HG03571 (cell line): Measurements from ENCODE around the gene SLC10A1.

ENCODE experiments used
- ATAC-seq: cut with Tn5 transposase; IDR thresholded peaks from one replicate; pipeline ENCODE4 v1.9.1; 2021; ENCODE audit not compliant: unreplicated experiment

SLC10A1 gene

DNA sequence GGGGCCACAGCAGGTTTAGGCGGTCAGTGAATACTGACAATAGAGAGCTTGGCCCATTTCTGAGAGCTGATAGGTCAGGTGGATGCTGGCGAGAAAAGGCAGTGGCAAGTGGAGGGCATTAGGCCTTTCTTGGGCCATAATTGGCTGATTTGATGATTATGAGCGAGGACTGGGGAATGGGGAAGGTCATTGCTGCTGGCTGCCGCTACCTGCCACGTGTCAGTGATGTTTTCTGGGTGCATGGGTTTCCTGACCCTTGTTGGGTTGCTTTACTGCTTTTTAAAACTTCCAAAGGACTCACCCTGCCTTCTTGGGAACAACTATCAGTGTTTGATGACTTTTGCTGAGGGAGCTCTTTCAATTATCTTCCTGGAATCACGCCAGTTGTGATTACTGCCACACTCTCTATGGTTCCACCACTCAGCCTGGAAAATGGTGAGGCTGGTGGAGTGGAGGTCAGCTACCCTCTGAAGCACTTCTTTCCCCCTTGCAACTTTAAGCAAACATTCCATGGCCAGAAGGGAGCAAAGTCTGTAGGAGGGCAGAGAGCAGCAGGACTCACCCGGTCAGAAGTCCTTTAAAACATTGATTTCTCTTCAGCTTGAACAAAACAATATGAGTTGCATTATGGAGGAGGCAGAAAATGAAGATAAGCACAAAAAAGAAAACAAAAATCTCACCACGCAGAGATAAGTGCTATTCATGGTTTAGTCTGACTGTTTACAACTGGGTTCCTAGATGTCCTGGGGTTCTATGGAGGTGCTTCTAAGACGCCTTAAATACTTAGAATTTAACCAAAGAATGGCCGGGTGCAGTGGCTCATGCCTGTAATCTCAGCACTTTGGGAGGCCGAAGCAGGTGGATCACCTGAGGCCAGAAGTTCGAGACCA lies 12.1 kb upstream of the SLC10A1 start:
- no peak for ATAC-seq

DNA sequence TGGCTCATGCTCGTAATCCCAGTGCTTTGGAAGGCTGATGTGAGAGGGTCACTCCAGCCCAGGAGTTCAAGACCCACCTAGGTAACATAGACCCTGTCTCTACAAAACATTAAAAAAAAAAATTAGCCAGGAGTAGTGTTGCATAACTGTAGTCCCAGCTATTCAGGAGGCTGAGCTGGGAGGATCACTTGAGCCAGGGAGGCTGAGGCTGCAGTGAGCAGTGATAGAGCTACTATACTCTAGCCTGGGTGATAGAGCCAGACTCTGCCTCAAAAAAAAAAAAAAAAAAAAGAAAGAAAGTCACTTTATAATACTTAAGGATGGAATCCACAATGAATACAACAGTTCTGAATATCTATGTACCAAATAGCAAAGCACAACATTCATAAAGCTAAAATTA lies 10.2 kb upstream of the SLC10A1 start:
- no peak for ATAC-seq

DNA sequence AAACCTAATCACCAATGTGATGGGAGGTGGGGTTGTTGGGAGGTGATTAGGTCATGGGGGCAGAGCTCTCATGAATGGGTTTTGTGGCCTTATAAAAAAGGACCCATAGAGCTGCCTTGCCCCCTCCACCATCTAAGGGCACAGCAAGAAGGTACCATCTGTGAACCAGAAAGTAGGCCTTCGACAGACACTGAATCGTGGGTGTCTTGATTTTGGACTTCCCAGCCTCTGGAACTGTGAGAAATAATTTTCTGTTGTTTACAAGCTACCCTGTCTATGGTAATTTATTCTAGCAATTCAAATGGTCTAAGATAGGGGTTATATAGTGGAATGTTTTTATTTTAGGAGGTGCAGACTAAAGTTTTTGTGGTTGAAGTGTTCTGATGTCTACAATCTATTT lies 7.9 kb upstream of the SLC10A1 start:
- no peak for ATAC-seq

DNA sequence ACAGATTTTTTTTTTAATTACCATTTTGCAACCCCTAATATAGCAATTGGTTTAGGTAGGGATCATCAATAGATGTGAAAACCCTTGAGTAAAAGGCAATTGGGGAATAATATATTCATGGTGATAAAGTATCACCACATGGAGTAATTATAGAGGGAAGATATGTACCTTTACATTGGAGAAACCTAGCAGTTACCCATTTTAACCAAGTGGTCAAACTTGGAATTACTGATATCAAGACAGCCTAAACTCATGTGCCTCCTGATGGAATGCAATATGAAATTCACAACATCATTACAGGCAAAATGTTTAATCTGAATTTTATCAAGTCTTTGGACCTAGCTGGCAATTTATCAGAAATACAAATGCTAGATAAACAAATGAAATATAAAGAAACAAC lies 6.7 kb upstream of the SLC10A1 start:
- ATAC-seq, result no peak

DNA sequence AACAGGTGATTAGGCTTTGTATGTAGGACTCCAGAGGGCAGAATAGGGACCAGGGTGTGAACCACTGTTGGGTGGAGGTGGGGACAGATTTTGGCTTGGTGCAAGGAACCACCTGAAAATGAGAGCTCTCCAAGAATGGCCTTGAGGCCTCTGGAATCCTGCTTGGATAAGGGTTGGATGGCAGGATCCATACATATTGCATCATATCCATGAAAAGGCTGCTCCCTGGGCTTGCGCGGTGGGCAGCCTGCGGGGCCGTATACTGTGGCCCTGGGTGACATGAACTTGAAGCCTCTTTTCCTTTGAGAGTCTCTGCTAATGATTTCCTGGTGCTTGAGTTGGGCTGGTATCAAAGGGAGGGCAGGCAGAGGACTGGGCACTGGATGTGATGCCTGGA lies 1.3 kb upstream of the SLC10A1 start:
- ATAC-seq, result no peak

DNA sequence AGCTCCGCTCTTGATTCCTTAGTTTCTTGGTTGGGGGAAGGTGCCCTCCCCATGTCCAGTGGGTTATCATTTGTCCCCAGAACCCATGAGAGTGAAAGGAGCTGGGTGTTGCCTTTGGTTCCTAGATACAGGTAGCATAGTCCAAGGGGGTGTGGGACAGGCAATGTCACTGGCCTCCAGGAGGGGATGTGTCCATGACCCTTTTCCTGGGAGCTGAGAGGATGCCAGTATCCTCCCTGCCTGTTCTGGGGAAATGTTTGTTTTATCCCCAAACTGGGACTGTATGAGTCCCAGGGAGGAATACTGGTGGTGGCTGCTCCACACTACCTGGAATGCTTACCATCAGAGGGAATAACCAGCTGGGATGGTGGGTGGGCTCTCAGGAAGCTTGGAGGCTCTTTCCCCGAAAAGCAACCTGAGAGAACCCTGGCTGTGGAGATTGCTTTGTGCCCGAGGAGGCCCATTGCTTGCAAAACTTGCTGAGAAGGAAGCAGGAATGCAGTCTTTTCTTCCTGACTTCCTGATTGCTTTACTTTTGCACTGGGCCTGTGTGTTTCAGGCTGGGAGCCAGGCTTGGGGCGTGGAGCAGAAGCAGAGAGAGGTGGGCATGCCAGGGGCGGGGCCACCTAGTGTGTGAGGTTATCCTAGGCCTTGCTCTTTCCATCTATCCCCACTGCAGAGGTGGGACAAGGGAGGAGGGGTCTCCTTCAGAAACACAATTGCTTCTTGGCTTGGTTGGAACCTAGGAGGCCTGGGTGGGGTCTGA lies 715 bp upstream of the SLC10A1 start:
- ATAC-seq, result no peak

DNA sequence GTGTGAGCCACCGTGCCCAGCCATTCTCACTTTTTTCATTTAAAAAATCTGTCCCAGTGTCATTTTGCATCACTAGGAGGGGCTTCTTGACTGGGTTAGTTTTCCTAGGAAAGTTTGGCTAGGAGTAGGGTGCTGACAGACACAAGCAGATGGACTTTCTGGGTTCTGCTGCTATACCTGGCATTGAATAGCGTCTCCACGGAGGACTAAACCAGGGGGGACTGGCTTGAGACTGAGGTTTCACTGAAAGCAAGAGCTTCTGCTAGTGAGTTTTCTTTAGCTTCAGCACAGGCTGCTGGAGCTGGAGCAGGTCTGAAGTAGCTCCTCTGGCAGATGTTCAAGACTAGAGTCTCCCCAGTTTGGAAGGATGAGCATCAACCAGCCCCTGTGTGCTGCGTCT lies 1.4 kb downstream of the SLC10A1 start:
- ATAC-seq, result no peak

DNA sequence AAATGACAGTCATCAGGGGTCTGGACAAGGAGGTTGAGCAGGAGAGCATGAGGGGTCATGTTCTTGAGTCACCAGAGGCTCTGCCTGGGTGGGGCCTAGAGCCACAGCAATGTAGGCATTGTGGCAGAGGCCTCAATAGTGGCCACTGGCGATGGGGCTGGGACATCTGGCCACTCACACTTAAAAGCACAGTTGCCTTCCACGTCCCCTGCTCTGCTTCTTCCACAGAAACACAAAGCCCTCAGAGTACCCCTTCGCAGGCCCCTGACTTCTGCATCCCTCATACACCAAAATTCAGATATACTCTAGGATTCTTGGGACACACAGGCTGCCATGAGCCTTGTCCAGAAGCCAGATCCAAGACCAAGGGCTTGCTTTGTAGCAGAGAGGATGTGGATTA lies 2.2 kb downstream of the SLC10A1 start:
- no peak for ATAC-seq

DNA sequence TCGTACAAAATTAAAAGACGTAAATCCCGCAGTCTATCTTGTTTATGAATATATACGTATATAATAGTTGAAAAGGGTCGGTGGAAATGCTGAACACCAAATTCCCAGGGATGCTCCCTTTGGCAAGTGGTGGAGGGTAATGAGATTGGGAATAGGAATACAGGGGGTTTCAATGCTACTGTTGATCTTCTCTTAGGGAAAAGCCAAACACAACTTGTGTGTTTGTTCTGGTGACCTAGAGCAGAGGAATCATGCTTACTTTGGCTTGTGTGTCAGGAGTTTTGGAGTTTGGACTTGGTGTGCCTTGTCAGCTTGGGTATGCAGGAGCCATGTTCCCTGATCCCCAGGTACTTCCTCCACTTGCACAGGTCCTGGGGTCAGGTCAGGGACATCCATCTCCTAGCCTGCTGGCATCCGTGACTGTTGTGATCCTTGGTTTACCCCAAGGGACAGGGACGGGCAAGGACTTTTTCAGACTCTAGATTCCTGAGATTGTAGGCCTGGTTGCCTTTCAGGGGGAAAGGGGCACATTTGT lies 4.1 kb downstream of the SLC10A1 start:
- ATAC-seq, result no peak

DNA sequence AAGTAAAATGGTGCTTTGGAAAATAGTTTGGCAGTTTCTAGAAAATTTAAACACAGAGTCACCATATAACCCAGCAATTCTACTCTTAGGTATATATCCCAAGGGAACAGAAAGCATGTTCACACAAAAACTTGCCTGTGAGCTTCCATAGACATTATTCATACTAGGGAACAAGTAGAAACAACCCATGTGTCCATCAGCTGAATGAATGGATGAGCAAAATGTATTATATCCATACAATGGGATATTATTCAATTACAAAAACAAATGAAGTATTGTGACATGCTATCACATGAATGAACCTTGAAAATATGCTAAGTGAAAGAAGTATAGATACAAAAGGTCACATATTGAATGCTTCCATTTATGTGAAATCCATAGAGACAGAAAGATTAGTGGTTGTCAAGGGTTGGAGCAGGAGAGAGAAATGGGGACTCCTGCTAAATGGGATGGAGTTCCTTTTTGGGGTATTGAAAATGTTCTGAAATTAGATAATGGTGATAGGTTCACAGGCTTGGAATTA lies 7.9 kb downstream of the SLC10A1 start:
- ATAC-seq, result no peak

DNA sequence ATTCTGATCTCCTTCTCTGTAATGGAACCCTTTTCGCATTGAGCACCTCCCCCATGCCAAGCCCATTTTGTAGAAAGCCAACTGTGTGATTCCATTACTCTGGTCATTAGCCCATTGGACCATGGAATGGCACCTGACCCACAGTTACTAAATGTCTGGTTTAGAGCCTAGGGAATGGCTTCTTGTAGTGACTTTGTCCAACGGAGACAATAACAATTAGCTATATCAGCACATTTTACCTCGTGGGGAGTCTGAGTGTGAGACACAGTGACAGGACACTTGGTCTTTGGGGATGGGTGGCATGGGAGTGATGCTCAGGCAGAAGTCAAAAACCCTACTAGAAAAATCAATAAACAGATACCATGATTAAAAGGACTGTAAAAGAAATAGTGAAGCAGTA lies 10.4 kb downstream of the SLC10A1 start:
- no peak for ATAC-seq

DNA sequence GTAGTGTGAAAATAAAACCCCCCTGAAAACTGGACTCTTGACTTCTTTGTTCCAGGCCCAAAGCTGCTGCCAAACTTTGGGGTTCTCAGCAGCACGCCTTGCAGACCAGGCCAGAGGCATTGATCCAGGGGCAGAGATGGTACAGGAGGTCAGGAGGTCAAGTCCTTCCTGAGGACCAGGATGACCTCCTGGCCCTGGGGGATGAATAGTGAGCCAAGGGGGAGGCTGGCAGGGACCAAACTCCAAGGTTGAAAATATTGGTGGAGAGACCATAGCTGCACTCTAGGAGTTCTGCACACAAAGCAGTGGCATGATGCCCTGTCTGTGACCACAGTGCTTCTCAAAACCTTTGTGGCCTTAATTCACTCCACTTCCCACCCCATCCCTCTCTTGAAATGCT lies 12.1 kb downstream of the SLC10A1 start:
- ATAC-seq, result no peak

DNA sequence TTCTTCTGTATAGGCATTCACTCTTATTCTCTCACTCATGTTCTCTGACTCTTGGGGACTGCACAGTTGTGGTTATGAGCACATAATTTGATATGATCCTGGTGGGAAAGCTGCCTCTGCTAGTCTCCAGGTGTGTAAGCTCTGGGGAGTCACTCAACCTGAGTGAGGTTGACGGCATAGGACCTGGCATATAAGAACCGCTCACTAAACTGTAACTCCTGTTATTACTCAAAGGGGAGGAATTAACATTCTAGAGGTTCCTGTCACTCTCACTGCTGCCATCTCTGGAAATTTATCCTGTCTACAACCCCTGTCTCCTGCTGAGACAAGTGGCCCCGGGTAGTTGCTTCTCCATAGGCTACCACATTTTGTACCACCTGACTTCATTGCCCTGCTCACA lies 16.1 kb downstream of the SLC10A1 start:
- ATAC-seq, result no peak

DNA sequence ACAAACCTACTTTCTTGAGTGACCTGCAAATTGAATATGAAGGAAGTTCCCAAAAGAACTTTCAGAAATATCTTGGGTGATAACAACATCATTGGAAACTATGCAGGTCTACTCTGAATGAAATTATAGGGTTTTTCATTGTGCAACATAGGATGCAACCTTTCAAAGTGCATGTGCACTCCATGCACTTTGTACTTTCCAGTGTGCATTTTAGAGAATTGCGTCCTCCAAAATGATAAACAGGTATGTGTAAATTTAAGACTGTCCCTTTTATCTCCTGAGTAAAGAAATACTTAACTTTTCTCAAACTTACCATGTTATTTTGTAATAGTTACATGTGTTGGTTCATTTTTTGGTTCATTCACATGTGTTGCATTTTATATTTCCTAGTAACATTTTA lies 16.9 kb downstream of the SLC10A1 start:
- no peak for ATAC-seq

DNA sequence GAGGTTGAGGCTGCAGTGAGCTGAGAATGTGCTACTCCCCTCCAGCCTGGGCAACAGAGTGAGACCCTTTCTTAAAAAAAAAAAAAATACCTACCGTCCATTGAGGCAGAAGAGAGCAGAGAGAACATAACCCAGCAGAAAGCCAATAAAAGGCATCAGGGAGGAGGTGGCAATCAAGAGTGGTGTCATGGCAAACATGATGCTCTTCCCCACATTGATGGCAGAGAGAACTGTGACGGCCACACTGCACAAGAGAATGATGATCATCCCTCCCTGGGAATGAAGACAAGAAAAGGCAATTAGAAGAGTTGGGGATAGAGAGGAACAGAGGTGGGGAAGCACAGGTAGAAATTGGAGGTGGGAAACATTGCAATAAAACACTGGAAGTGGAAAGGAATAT lies 18.0 kb downstream of the SLC10A1 start:
- ATAC-seq, result no peak

DNA sequence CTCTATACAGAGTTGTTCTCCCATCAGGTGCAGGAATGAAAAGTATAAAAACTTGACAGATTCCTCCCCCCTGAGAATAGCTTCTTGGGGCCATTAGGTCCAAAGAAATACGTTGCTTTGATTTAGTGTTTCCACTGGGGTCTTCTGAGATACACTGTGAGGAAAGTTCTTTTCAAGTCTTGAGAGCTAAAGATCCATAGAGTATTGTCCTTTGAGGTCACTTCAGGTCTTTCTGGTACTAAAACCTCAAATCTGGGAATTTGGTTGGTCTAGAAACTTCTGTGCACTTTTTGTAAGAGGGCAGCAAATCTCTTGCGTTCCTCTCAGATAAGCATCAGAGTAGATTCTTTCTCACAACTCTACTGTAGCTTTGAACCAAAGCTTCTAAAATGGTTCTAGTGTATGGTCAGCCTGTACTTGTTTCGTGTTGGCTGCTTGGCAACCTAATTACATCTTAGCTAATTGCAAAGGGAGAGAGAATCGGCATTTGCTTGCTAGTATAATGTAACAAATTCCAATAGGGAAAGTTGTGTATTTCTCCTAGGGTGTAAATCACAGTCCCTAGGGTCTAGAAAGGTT lies 20.1 kb downstream of the SLC10A1 start:
- no peak for ATAC-seq

DNA sequence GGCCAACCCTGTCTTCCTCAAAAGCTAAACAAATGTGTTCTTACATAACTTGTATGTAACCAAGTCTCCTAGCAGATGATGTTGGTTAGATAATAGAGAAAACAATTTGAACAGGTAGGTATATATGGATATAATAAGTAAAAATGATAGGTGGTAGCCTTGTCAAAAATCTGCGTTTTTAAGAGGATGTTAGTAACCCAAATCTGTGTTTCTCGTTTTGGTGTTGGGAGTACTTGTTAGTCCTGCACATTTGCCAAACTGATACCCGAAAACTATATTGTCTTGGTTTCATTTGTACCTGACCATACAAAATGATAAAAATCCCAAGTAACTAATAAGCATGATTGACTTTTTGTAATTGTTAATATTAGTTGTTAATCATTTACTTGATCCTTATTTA lies 22.0 kb downstream of the SLC10A1 start:
- no peak for ATAC-seq

DNA sequence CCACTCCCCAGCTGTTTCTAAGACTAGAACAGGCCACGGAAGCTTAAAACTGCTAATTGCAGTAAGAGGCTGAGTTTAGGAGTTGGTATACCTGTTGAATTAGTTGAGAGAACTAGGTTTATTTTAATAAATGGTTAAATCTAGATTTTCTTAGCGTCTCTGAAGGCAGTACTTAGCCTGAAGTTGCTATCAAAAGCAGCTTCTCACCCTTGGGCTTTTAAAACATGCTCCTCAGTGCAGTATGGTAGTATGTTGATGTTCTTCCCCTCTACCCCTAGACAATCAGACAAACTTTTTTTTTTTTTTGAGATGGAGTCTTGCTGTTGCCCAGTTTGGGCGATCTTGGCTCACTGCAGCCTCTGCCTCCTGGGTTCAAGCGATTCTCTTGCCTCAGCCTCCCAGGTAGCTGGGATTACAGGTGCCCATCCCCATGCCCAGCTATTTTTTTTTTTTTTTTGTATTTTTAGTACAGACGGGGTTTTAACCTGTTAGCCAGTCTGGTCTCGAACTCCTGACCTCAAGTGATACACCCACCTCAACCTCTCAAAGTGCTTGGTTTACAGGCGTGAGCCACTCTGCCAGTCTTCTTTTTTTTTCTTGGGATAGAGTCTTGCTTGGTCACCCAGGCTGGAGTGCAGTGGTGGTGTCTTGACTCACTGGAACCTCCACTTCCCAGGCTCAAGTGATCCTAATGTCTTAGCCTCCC lies 23.3 kb downstream of the SLC10A1 start:
- ATAC-seq, result no peak

DNA sequence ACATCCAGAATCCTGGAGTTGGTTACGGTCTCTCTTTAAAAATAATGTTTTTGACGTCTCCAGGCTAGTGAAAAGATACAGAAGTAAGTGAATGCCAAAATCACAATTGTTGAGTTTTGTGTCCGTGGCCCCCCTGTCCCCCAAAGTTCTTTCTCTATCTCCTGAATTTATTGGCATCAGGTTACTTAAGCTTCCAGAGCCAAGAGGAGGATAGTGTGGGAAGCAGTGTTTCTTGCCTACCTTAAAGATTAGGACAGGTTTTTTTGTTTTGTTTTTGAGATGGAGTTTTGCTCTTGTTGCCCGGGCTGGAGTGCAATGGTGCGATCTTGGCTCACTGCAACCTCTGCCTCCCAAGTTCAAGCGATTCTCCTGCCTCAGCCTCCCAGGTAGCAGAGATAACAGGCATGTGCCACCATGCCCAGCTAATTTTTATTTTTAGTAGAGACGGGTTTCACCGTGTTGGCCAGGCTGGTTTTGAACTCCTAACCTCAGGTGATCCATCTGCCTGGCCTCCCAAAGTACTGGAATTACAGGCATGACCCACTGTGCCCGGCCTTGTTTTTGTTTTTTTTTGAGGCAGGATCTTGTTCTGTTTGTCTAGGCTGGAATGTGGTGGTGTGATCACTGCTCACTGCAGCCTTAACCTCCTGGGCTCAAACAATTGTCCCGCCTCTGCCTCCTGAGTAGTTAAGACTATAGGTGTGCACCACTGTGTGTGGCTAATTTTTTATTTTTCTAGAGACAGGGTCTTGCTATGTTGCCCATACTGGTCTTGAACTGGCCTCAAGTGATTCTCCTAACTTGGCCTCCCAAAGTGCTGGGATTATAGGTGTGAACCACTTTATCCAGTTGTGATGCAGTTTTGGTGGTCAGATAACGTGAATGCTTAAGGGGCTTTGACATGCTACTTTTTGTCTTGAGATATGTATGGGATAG lies 24.7 kb downstream of the SLC10A1 start:
- no peak for ATAC-seq

DNA sequence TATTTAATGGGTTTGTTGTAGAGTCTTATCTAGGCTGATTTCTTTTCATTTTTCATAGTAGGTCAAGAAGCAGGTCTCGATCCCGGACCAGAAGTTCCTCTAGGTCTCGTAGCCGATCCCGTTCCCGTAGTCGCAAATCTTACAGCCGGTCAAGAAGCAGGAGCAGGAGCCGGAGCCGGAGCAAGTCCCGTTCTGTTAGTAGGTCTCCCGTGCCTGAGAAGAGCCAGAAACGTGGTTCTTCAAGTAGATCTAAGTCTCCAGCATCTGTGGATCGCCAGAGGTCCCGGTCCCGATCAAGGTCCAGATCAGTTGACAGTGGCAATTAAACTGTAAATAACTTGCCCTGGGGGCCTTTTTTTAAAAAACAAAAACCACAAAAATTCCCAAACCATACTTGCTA lies 25.9 kb downstream of the SLC10A1 start:
- no peak for ATAC-seq
